Inflammatory macrophage (primary cell): ENCODE results near the gene DLX1.
"Not testable (repeated sequence)": the region's sequence is repeated elsewhere in the genome, so short reads cannot be mapped to it uniquely, and the experiment has no call there.

ENCODE experiments used
- DNase-seq, 2 donors: peaks; one replicate each; pipeline ENCODE4 v3.0.0-alpha.2; 2020 to 2022

Gene DLX1

DNA sequence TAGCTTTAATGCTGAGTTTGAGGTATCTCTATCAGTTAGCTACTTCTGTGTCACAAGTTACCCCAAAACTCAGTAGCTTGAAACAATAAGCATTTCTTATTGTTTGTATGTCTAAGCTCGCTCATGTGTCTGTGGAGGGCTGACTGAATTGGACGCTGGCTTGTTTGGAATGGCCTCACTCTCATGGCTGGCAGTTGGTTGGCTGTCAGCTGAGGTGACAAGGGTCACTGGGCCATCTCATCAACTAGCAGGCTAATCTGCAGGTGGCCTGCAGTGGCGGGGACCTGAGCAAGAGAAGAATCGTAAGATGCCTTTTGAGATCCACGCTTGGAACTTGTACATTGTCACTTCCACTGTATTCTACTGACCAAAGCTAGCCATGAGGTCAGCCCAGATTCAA is 30.8 kb downstream of the DLX1 start:
- DNase-seq, result no peak

- DNase-seq, result no peak
These were observed 33.8 kb downstream of the DLX1 start for GRCh38 chr2:172119089-172119488.

- no peak for DNase-seq
These were observed 34.8 kb downstream of the DLX1 start for GRCh38 chr2:172120118-172120517.

DNA sequence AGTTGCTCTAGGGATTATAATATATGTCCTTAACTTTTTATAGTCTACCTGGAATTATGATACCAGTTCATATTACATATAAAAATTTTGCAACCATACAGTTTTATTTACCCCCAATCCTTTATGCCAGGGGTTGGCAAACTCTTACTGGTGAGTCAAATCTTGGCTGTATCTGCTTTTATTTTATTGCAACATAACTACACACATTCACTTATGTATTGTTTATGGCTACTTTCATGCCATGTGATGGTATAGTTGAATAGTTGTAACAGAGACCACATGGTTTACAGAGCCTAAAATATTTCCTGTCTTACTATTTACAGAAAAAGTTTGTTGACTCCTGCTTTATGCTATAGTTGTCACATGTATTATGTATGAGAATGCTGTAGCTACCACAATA is 43.2 kb downstream of the DLX1 start:
- DNase-seq, result no peak

DNA sequence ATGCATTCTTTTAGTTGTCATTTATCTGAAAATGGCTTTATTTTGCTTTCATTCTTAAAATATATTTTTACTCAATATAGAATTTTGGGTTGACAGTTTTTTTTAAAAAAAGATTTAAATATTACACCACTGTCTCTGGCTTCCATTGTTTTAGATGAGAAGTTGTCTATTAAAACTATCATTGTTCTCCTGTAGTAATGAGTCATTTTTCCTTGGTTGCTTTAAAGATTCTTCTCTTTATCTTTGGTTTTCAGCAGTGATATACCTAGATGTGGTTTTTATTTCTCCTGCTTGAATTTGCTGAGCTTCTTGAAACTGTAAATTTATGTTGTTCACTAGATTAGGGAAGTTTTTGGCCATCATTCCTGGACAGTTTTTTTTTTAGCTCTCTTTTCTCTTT is 44.1 kb downstream of the DLX1 start:
- no peak for DNase-seq

- DNase-seq, result no peak
These were observed 46.6 kb downstream of the DLX1 start for GRCh38 chr2:172131713-172132555.

GRCh38 chr2:172134270-172134669 is 49.0 kb downstream of the DLX1 start:
- no peak for DNase-seq

GRCh38 chr2:172135446-172135845 is 50.1 kb downstream of the DLX1 start:
- no peak for DNase-seq

- no peak for DNase-seq
These were observed 51.8 kb downstream of the DLX1 start for GRCh38 chr2:172137109-172137508.

- DNase-seq, result no peak
These were observed 52.6 kb downstream of the DLX1 start for GRCh38 chr2:172137943-172138342.

- DNase-seq, result not testable (repeated sequence)
These were observed 53.4 kb downstream of the DLX1 start for GRCh38 chr2:172138727-172139126.
